DOHH2 (cell line): ENCODE data around the gene WDR76.

Experiments
- EZH2phosphoT487 ChIP-seq: fragments of 200-600 bp; sonication (generic); IDR thresholded peaks from 2 replicates; pipeline ENCODE4 v1.6.1; 2017; ENCODE audit warnings: borderline replicate concordance, mild to moderate bottlenecking, antibody characterized with exemption, low read length, moderate library complexity, mixed read lengths
- TF ChIP-seq, protein P1 (sequence below): fragments of 200-600 bp; sonication (generic); IDR thresholded peaks from one replicate; pipeline ENCODE4 v1.5.1; 2014; ENCODE audit warnings: antibody characterized with exemption, mild to moderate bottlenecking, low read depth, low read length; ENCODE audit not compliant: poor library complexity, severe bottlenecking

DNA sequence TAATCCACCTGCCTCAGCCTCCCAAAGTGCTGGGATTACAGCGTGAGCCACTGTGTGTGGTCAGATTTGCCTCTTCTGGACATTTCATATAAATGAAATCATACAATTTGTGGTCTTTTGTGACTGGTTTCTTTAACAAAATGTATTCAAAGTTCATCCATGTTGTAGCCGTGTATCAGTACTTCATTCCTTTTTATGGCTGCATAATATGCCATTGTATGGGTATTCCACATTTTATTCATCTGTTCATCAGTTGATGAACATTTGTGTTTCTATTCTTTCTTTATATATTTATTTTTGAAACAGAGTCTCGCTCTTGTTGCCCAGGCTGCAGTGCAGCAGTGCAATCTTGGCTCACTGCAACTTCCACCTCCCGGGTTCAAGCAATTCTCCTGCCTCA is 25.8 kb downstream of the WDR76 start:
- TF ChIP-seq, protein P1, sequence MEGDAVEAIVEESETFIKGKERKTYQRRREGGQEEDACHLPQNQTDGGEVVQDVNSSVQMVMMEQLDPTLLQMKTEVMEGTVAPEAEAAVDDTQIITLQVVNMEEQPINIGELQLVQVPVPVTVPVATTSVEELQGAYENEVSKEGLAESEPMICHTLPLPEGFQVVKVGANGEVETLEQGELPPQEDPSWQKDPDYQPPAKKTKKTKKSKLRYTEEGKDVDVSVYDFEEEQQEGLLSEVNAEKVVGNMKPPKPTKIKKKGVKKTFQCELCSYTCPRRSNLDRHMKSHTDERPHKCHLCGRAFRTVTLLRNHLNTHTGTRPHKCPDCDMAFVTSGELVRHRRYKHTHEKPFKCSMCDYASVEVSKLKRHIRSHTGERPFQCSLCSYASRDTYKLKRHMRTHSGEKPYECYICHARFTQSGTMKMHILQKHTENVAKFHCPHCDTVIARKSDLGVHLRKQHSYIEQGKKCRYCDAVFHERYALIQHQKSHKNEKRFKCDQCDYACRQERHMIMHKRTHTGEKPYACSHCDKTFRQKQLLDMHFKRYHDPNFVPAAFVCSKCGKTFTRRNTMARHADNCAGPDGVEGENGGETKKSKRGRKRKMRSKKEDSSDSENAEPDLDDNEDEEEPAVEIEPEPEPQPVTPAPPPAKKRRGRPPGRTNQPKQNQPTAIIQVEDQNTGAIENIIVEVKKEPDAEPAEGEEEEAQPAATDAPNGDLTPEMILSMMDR, result no peak
- no peak for TF ChIP-seq EZH2phosphoT487
